Measurements from ENCODE around the gene MYO18A.
"Not testable (repeated sequence)": the region's sequence is repeated elsewhere in the genome, so short reads cannot be mapped to it uniquely, and the experiment has no call there.

The MYO18A gene

GRCh38 chr17:29180034-29180787 lies at the start of gene MYO18A:
Gene MYO18A (minus strand): TSS chr17:29180398. CDS start chr17:29166940, 13,458 bp downstream.
- peak; percentile 90 for DNase-seq

- no peak for DNase-seq
Measured at GRCh38 chr17:29225396-29225795, 45.2 kb upstream of the MYO18A start.

- DNase-seq = not testable (repeated sequence)
Measured at GRCh38 chr17:29221338-29221737, 41.1 kb upstream of the MYO18A start.

GRCh38 chr17:29219378-29220047 lies 39.3 kb upstream of the MYO18A start:
- DNase-seq = peak; percentile 96

- DNase-seq = no peak
Measured at GRCh38 chr17:29216856-29217255, 36.7 kb upstream of the MYO18A start.

- DNase-seq = no peak
Measured at GRCh38 chr17:29216181-29216580, 36.0 kb upstream of the MYO18A start.

GRCh38 chr17:29215717-29216116 lies 35.5 kb upstream of the MYO18A start:
- DNase-seq = no peak

- no peak for DNase-seq
Measured at GRCh38 chr17:29215174-29215573, 35.0 kb upstream of the MYO18A start.

- no peak for DNase-seq
Measured at GRCh38 chr17:29214215-29215146, 34.3 kb upstream of the MYO18A start.

GRCh38 chr17:29212681-29213121 lies 32.5 kb upstream of the MYO18A start:
- no peak for DNase-seq

GRCh38 chr17:29212094-29212631 lies 32.0 kb upstream of the MYO18A start:
- no peak for DNase-seq

GRCh38 chr17:29210879-29211278 lies 30.7 kb upstream of the MYO18A start:
- DNase-seq = peak; percentile 43

- DNase-seq = no peak
Measured at GRCh38 chr17:29209073-29209472, 28.9 kb upstream of the MYO18A start.

GRCh38 chr17:29207975-29208374 lies 27.8 kb upstream of the MYO18A start:
- DNase-seq = no peak

GRCh38 chr17:29205047-29205446 lies 24.8 kb upstream of the MYO18A start:
- DNase-seq = no peak

- DNase-seq = peak; percentile 77
Measured at GRCh38 chr17:29204068-29204804, 24.0 kb upstream of the MYO18A start.

- no peak for DNase-seq
Measured at GRCh38 chr17:29197516-29198272, 17.5 kb upstream of the MYO18A start.

- DNase-seq = no peak
Measured at GRCh38 chr17:29196769-29197515, 16.7 kb upstream of the MYO18A start.

- peak; percentile 86 for DNase-seq
Measured at GRCh38 chr17:29195465-29196081, 15.4 kb upstream of the MYO18A start.

GRCh38 chr17:29194669-29195068 lies 14.5 kb upstream of the MYO18A start:
- no peak for DNase-seq

Measured in OCI-M1 (cell line).